ENCODE measurements around the gene ILF3.
"Not testable (repeated sequence)": the region's sequence is repeated elsewhere in the genome, so short reads cannot be mapped to it uniquely, and the experiment has no call there.

DNA sequence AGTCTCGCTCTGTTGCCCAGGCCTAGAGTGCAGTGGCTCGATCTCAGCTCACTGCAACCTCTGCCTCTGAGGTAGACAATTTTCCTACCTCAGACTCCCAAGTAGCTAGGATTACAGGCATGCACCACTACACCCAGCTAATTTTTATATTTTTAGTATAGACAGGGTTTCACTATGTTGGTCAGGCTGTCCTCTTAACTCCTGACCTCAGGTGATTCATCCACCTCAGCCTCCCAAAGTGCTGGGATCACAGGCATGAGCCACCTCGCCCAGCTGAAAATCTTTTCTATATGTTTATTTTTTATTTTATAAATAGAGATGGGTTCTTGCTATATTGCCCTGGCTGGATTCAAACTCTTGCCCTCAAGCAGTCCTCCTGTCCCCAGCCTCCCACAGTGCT lies 17.8 kb downstream of the ILF3 start:
- not testable (repeated sequence) for TF ChIP-seq ELF4 (IDR thresholded peaks at IDR 0.05); FOXM1 (IDR thresholded peaks at IDR 0.05; ENCODE audit: borderline replicate concordance); SP1 (IDR thresholded peaks at IDR 0.05); ARNT (IDR thresholded peaks at IDR 0.05); FOXK2 (IDR thresholded peaks at IDR 0.05); CTBP1 (IDR thresholded peaks at IDR 0.05; ENCODE audit: borderline replicate concordance); SUZ12 (IDR thresholded peaks at IDR 0.05); FOXA1 (IDR thresholded peaks at IDR 0.05); NFRKB (IDR thresholded peaks at IDR 0.05); ZNF384 (IDR thresholded peaks at IDR 0.05); BHLHE40 (IDR thresholded peaks at IDR 0.05; ENCODE audit: borderline replicate concordance)
- TF ChIP-seq, protein P1, sequence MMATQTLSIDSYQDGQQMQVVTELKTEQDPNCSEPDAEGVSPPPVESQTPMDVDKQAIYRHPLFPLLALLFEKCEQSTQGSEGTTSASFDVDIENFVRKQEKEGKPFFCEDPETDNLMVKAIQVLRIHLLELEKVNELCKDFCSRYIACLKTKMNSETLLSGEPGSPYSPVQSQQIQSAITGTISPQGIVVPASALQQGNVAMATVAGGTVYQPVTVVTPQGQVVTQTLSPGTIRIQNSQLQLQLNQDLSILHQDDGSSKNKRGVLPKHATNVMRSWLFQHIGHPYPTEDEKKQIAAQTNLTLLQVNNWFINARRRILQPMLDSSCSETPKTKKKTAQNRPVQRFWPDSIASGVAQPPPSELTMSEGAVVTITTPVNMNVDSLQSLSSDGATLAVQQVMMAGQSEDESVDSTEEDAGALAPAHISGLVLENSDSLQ (IDR thresholded peaks at IDR 0.05): not testable (repeated sequence)
